ENCODE data around the gene KRTAP10-12.

The KRTAP10-12 gene

GRCh38 chr21:44727757-44728156, 30.8 kb downstream of the KRTAP10-12 start:
- Histone ChIP-seq H3K9ac (ENCODE audit: low read length in 2 of 2) (no peak overlapping the region), H3K4me1 (ENCODE audit: control insufficient read depth, insufficient read depth, low read length) (peaks cover 3% of the 10 kb centered on the region), H3K27me3 (ENCODE audit: control insufficient read depth in 1 of 2, insufficient read depth in 2 of 2, low read length in 2 of 2) (peaks cover 23 to 24% of the 10 kb centered on the region in 2 donors), H3K4me3 (ENCODE audit: low read length in 2 of 2) (no peak overlapping the region), H3K27ac (ENCODE audit: low read length) (no peak overlapping the region), H3K36me3 (ENCODE audit: control insufficient read depth in 2 of 2, insufficient read depth in 2 of 2, low read length in 2 of 2) (no peaks in the 10 kb centered on the region), H3K9me3 (ENCODE audit: control insufficient read depth in 2 of 2, low read length in 2 of 2) (no peaks in the 10 kb centered on the region)

GRCh38 chr21:44728716-44729115, 31.7 kb downstream of the KRTAP10-12 start:
- Histone ChIP-seq H3K9me3 (ENCODE audit: control insufficient read depth in 2 of 2, low read length in 2 of 2) (no peaks in the 10 kb centered on the region), H3K9ac (ENCODE audit: low read length in 2 of 2) (no peak overlapping the region), H3K4me3 (ENCODE audit: low read length in 2 of 2) (no peak overlapping the region), H3K36me3 (ENCODE audit: control insufficient read depth in 2 of 2, insufficient read depth in 2 of 2, low read length in 2 of 2) (no peaks in the 10 kb centered on the region), H3K27ac (ENCODE audit: low read length) (no peak overlapping the region), H3K27me3 (ENCODE audit: control insufficient read depth in 1 of 2, insufficient read depth in 2 of 2, low read length in 2 of 2) (peaks cover 15 to 16% of the 10 kb centered on the region in 2 donors), H3K4me1 (ENCODE audit: control insufficient read depth, insufficient read depth, low read length) (peaks cover under 1% of the 10 kb centered on the region)

GRCh38 chr21:44729336-44730027, 32.5 kb downstream of the KRTAP10-12 start:
- no peak overlapping the region for H3K27ac ChIP-seq (ENCODE audit: low read length)
- H3K36me3 ChIP-seq (ENCODE audit: control insufficient read depth in 2 of 2, insufficient read depth in 2 of 2, low read length in 2 of 2): no peaks in the 10 kb centered on the region
- peaks cover 8 to 11% of the 10 kb centered on the region in 2 donors for H3K27me3 ChIP-seq (ENCODE audit: control insufficient read depth in 1 of 2, insufficient read depth in 2 of 2, low read length in 2 of 2)
- H3K4me1 ChIP-seq (ENCODE audit: control insufficient read depth, insufficient read depth, low read length): no peaks in the 10 kb centered on the region
- H3K4me3 ChIP-seq (ENCODE audit: low read length in 2 of 2): no peak overlapping the region
- no peak overlapping the region for H3K9ac ChIP-seq (ENCODE audit: low read length in 2 of 2)
- no peaks in the 10 kb centered on the region for H3K9me3 ChIP-seq (ENCODE audit: control insufficient read depth in 2 of 2, low read length in 2 of 2)

GRCh38 chr21:44730028-44730395, 33.0 kb downstream of the KRTAP10-12 start:
- Histone ChIP-seq H3K9me3 (ENCODE audit: control insufficient read depth in 2 of 2, low read length in 2 of 2) (no peaks in the 10 kb centered on the region), H3K36me3 (ENCODE audit: control insufficient read depth in 2 of 2, insufficient read depth in 2 of 2, low read length in 2 of 2) (no peaks in the 10 kb centered on the region), H3K4me3 (ENCODE audit: low read length in 2 of 2) (no peak overlapping the region), H3K9ac (ENCODE audit: low read length in 2 of 2) (no peak overlapping the region), H3K4me1 (ENCODE audit: control insufficient read depth, insufficient read depth, low read length) (no peaks in the 10 kb centered on the region), H3K27me3 (ENCODE audit: control insufficient read depth in 1 of 2, insufficient read depth in 2 of 2, low read length in 2 of 2) (peaks cover 6 to 8% of the 10 kb centered on the region in 2 donors), H3K27ac (ENCODE audit: low read length) (no peak overlapping the region)

- H3K9me3 ChIP-seq (ENCODE audit: control insufficient read depth in 2 of 2, low read length in 2 of 2): peaks cover 0 to 6% of the 10 kb centered on the region in 2 donors
- H3K9ac ChIP-seq (ENCODE audit: low read length in 2 of 2): no peak overlapping the region
- H3K4me1 ChIP-seq (ENCODE audit: control insufficient read depth, insufficient read depth, low read length): no peaks in the 10 kb centered on the region
- H3K27ac ChIP-seq (ENCODE audit: low read length): no peak overlapping the region
- H3K36me3 ChIP-seq (ENCODE audit: control insufficient read depth in 2 of 2, insufficient read depth in 2 of 2, low read length in 2 of 2): no peaks in the 10 kb centered on the region
- peaks cover 4 to 6% of the 10 kb centered on the region in 2 donors for H3K27me3 ChIP-seq (ENCODE audit: control insufficient read depth in 1 of 2, insufficient read depth in 2 of 2, low read length in 2 of 2)
- no peak overlapping the region for H3K4me3 ChIP-seq (ENCODE audit: low read length in 2 of 2)
Measured at GRCh38 chr21:44730951-44731579, 34.1 kb downstream of the KRTAP10-12 start.

GRCh38 chr21:44732263-44732662, 35.3 kb downstream of the KRTAP10-12 start:
- Histone ChIP-seq H3K4me3 (ENCODE audit: low read length in 2 of 2) (no peak overlapping the region), H3K27me3 (ENCODE audit: control insufficient read depth in 1 of 2, insufficient read depth in 2 of 2, low read length in 2 of 2) (peaks cover 3 to 9% of the 10 kb centered on the region in 2 donors), H3K36me3 (ENCODE audit: control insufficient read depth in 2 of 2, insufficient read depth in 2 of 2, low read length in 2 of 2) (no peaks in the 10 kb centered on the region), H3K9ac (ENCODE audit: low read length in 2 of 2) (no peak overlapping the region), H3K4me1 (ENCODE audit: control insufficient read depth, insufficient read depth, low read length) (no peaks in the 10 kb centered on the region), H3K27ac (ENCODE audit: low read length) (no peak overlapping the region), H3K9me3 (ENCODE audit: control insufficient read depth in 2 of 2, low read length in 2 of 2) (peaks cover under 1 to 15% of the 10 kb centered on the region in 2 donors)

- no peak overlapping the region for H3K9ac ChIP-seq (ENCODE audit: low read length in 2 of 2)
- H3K27me3 ChIP-seq (ENCODE audit: control insufficient read depth in 1 of 2, insufficient read depth in 2 of 2, low read length in 2 of 2): peaks cover 3 to 8% of the 10 kb centered on the region in 2 donors
- H3K4me3 ChIP-seq (ENCODE audit: low read length in 2 of 2): no peak overlapping the region
- no peaks in the 10 kb centered on the region for H3K36me3 ChIP-seq (ENCODE audit: control insufficient read depth in 2 of 2, insufficient read depth in 2 of 2, low read length in 2 of 2)
- peaks cover 7 to 22% of the 10 kb centered on the region in 2 donors for H3K9me3 ChIP-seq (ENCODE audit: control insufficient read depth in 2 of 2, low read length in 2 of 2)
- no peaks in the 10 kb centered on the region for H3K4me1 ChIP-seq (ENCODE audit: control insufficient read depth, insufficient read depth, low read length)
- H3K27ac ChIP-seq (ENCODE audit: low read length): no peak overlapping the region
Measured at GRCh38 chr21:44732956-44733355, 36.0 kb downstream of the KRTAP10-12 start.

GRCh38 chr21:44734026-44734745, 37.2 kb downstream of the KRTAP10-12 start:
- Histone ChIP-seq H3K36me3 (ENCODE audit: control insufficient read depth in 2 of 2, insufficient read depth in 2 of 2, low read length in 2 of 2) (no peaks in the 10 kb centered on the region), H3K4me3 (ENCODE audit: low read length in 2 of 2) (no peak overlapping the region), H3K27me3 (ENCODE audit: control insufficient read depth in 1 of 2, insufficient read depth in 2 of 2, low read length in 2 of 2) (peaks cover 3 to 8% of the 10 kb centered on the region in 2 donors), H3K9me3 (ENCODE audit: control insufficient read depth in 2 of 2, low read length in 2 of 2) (peaks cover 12 to 34% of the 10 kb centered on the region in 2 donors), H3K4me1 (ENCODE audit: control insufficient read depth, insufficient read depth, low read length) (no peaks in the 10 kb centered on the region), H3K9ac (ENCODE audit: low read length in 2 of 2) (no peak overlapping the region), H3K27ac (ENCODE audit: low read length) (no peak overlapping the region)

GRCh38 chr21:44734841-44735240, 37.9 kb downstream of the KRTAP10-12 start:
- H3K4me1 ChIP-seq (ENCODE audit: control insufficient read depth, insufficient read depth, low read length): no peaks in the 10 kb centered on the region

GRCh38 chr21:44735821-44736220, 38.8 kb downstream of the KRTAP10-12 start:
- Histone ChIP-seq H3K36me3 (ENCODE audit: control insufficient read depth in 2 of 2, insufficient read depth in 2 of 2, low read length in 2 of 2) (no peaks in the 10 kb centered on the region), H3K9me3 (ENCODE audit: control insufficient read depth in 2 of 2, low read length in 2 of 2) (peaks cover 17 to 39% of the 10 kb centered on the region in 2 donors), H3K4me1 (ENCODE audit: control insufficient read depth, insufficient read depth, low read length) (no peaks in the 10 kb centered on the region), H3K27me3 (ENCODE audit: control insufficient read depth in 1 of 2, insufficient read depth in 2 of 2, low read length in 2 of 2) (peaks cover 3 to 8% of the 10 kb centered on the region in 2 donors), H3K27ac (ENCODE audit: low read length) (no peak overlapping the region), H3K9ac (ENCODE audit: low read length in 2 of 2) (no peak overlapping the region), H3K4me3 (ENCODE audit: low read length in 2 of 2) (no peak overlapping the region)

More at GRCh38 chr21:44734841-44735240, 37.9 kb downstream of the KRTAP10-12 start:
- Histone ChIP-seq H3K9ac (ENCODE audit: low read length in 2 of 2) (no peak overlapping the region), H3K9me3 (ENCODE audit: control insufficient read depth in 2 of 2, low read length in 2 of 2) (peaks cover 17 to 39% of the 10 kb centered on the region in 2 donors), H3K27ac (ENCODE audit: low read length) (no peak overlapping the region), H3K36me3 (ENCODE audit: control insufficient read depth in 2 of 2, insufficient read depth in 2 of 2, low read length in 2 of 2) (no peaks in the 10 kb centered on the region), H3K27me3 (ENCODE audit: control insufficient read depth in 1 of 2, insufficient read depth in 2 of 2, low read length in 2 of 2) (peaks cover 3 to 8% of the 10 kb centered on the region in 2 donors), H3K4me3 (ENCODE audit: low read length in 2 of 2) (no peak overlapping the region)
